ENCODE results near the gene EBF3.

The EBF3 gene

DNA sequence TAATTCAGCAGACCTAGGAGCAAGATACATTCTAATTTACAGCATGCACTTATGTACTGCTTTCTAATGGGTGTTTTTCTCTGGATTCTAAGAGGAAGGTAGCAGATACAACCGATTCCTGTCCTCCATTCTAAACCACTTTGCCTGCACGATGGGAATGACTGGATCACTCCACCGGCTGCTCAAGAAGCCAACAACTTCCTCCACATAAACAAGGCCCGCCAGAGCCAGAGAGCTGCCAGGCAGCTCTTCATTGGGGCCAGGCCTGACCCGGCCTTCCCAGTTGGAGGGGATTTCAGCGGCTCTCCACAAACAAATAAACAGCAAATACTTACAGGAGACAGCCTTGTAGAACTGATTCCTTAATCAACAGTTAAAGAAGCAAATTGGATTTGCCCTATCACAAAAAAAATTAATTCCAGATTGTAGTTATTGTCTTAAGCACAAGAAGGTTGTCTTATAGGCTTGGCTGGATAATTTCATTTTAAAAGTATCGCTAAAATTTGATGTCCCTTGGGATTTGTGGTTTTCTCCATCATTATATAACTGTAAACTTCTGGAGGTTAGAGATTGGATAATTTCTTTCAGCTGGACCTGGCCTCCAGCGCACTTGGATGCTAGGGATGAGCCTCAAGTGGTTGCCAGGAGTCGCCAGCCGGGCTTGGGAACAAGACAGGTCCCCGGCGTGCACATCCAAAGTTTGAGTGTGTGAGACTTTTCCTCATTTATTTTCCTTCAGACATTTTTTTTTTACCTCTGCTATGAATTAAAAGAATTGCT is 20.9 kb downstream of the EBF3 start:
- TF ChIP-seq, protein P1, sequence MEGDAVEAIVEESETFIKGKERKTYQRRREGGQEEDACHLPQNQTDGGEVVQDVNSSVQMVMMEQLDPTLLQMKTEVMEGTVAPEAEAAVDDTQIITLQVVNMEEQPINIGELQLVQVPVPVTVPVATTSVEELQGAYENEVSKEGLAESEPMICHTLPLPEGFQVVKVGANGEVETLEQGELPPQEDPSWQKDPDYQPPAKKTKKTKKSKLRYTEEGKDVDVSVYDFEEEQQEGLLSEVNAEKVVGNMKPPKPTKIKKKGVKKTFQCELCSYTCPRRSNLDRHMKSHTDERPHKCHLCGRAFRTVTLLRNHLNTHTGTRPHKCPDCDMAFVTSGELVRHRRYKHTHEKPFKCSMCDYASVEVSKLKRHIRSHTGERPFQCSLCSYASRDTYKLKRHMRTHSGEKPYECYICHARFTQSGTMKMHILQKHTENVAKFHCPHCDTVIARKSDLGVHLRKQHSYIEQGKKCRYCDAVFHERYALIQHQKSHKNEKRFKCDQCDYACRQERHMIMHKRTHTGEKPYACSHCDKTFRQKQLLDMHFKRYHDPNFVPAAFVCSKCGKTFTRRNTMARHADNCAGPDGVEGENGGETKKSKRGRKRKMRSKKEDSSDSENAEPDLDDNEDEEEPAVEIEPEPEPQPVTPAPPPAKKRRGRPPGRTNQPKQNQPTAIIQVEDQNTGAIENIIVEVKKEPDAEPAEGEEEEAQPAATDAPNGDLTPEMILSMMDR (IDR thresholded peaks at IDR 0.05; ENCODE audit: low read depth, low read length, missing control alignments) = no peak
- no peak overlapping the region for H3K4me3 ChIP-seq (replicated peaks; ENCODE audit: low read depth, low read length)
- no peak for DNase-seq (ENCODE audit: extremely low read depth, low read depth)

DNA sequence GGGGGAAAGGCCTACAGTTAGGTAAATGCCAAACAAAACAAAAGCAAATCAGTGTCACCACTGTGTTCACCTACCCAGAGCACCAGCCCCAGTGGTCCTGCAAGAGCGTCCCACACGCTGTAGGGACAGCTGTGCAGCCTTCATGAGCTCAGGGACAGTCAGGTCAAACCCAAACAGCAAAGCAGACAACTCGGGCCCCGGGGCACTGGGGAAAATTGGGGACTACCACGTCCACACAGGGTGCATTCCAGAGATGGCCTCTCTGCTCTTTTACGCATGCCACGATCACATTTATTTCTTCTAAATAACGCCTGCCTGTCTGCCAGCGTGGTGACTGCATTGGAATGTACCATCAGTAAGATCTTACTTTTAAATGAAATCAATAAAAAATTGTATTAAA is 21.7 kb downstream of the EBF3 start:
- TF ChIP-seq, protein P1 (IDR thresholded peaks at IDR 0.05; ENCODE audit: low read depth, low read length, missing control alignments) = no peak
- DNase-seq (ENCODE audit: extremely low read depth, low read depth) = no peak
- no peak overlapping the region for H3K4me3 ChIP-seq (replicated peaks; ENCODE audit: low read depth, low read length)

DNA sequence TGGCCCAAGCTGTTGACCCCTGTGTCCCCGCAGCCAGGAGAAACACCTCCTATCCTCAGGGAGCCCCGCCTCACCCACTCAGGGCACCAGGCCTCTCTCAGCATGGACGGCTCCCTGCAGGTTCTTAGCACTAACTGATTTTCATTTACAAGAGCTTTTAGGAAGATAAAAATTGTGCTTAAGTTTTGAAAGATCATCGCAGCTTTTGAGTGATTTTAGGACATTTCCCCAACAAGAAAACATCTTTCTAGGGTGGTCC is 22.1 kb downstream of the EBF3 start:
- H3K4me3 ChIP-seq (replicated peaks; ENCODE audit: low read depth, low read length) = no peak overlapping the region
- DNase-seq (ENCODE audit: extremely low read depth, low read depth) = no peak
- TF ChIP-seq, protein P1 (IDR thresholded peaks at IDR 0.05; ENCODE audit: low read depth, low read length, missing control alignments) = no peak

DNA sequence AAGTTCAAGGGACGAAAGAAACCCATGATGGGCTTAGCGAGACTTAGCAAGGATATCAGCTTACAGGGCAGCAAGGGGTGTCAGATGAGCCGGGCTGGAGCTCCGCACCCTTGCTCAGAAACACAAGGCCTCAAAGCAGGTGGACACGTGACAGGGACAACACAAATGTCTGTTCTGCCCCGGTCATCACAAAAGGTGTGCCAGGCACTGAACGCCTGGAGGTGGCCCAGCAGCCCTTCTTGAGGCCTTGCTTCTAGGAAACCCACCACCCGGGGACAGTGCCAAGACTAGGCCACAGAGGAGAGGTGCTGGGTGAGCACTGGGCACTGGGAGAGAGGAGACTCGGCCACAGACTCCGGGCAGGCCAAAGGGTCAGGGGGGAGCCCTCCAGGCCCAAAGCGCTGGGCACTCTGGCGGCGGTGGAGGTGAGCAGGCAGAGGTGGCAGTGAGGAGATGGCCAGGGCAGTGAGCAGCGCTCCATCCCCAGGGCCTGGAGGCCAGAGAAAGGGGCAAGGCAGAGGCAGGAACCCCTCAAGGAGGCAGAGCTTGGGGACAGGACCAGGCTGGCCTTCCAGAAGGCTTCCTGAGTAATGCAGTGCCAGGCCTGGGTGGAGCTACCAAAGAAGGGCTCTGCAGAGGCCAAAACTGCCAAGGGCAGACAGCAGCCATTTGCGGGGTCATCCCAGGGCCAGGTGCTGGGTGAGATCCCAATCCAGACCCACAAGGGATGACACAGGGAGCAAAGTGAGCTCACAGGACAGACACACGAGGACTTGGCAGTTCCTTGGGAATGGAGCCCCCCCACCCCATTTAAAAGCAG is 22.7 kb downstream of the EBF3 start:
- DNase-seq (ENCODE audit: extremely low read depth, low read depth) = no peak
- TF ChIP-seq, protein P1 (IDR thresholded peaks at IDR 0.05; ENCODE audit: low read depth, low read length, missing control alignments) = no peak
- no peak overlapping the region for H3K4me3 ChIP-seq (replicated peaks; ENCODE audit: low read depth, low read length)

DNA sequence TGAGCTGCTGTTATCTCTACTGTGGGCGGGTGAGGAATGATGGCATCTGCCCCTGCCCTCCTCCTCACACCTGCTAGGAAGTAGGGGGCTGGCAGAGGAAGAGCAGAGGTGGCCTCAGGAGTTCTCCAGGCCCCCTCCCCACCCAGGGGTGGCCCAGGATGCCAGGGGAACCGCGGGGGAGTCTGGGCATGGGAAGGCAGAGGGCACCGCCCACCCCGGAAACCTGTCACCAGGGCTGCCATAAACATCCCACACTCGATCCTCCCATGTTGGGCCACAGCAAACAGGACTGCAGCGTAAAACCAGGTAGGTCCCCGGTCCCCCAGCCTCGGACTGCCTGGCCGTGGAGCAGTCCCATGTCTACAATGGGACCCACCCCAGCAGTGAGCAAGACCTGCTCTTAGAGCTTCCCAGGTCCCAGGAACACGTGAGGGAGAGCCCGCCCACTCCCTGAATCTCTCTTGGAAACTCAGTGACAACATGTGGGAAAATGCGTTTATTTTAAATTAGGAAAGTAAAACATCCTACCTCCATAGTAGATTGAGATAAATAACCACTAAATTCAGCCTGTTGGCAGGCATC is 23.4 kb downstream of the EBF3 start:
- no peak overlapping the region for H3K4me3 ChIP-seq (replicated peaks; ENCODE audit: low read depth, low read length)
- DNase-seq (ENCODE audit: extremely low read depth, low read depth) = no peak
- TF ChIP-seq, protein P1 (IDR thresholded peaks at IDR 0.05; ENCODE audit: low read depth, low read length, missing control alignments) = no peak

DNA sequence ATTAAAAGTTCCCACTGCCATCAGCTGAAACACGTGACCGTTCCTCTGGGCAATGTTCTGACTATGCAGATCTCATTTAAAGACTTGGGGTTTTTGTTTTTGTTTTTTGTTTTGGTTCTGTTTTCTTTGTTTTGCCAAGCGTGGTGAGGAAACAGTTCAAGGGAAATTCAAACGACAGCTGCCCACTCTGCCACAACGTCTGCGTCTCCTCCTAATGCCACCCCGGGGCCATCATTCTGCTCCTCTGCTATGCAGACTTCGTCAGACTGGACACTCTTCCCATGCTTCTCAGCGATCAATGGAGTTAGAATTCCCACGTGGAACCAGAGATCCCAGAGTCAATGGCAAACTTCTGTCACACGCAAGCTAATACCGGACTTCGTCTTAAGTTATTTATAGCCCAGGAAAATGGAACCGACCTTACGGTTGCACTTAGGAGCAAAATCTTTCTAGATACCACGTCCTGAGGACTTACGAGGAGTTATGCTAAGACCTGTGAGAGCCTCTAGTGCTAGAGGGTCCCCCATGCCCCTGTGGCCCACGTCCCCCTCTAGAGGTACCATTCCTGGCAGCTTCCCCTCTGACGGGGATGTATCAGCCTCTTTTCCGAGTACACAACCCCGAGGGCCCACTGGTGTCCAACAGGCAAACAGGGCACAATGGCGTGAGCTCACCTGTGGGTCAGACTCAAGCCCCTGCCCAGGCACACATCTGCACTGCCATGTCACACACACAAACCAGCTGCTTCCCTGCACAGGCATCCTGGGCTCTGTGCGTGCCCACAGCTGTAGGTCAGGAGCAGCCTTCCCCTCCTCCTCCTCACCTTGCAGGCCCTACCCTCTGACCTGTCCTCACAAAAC is 24.4 kb downstream of the EBF3 start:
- TF ChIP-seq, protein P1 (IDR thresholded peaks at IDR 0.05; ENCODE audit: low read depth, low read length, missing control alignments) = no peak
- no peak overlapping the region for H3K4me3 ChIP-seq (replicated peaks; ENCODE audit: low read depth, low read length)
- no peak for DNase-seq (ENCODE audit: extremely low read depth, low read depth)
